Stomach smooth muscle (tissue), 2 donors: Measurements from ENCODE around the gene ST3GAL2.

Source experiments
- H3K27ac ChIP-seq: one replicate; pipeline ENCODE4 v1.7.0; 2013; ENCODE audit warnings: mild to moderate bottlenecking, low read length, inconsistent platforms
- H3K27me3 ChIP-seq, 2 donors: one replicate each; pipeline ENCODE4 v1.7.0; 2013; ENCODE audit warnings: low read length in 2 of 2; ENCODE audit not compliant: insufficient read depth in 2 of 2, control insufficient read depth in 1 of 2
- H3K36me3 ChIP-seq, 2 donors: one replicate each; pipeline ENCODE4 v1.7.0; 2013; ENCODE audit warnings: low read length in 2 of 2; ENCODE audit not compliant: control insufficient read depth in 2 of 2, insufficient read depth in 2 of 2
- H3K4me1 ChIP-seq: one replicate; pipeline ENCODE4 v1.7.0; 2013; ENCODE audit warnings: low read length; ENCODE audit not compliant: control insufficient read depth, insufficient read depth
- H3K4me3 ChIP-seq, 2 donors: one replicate each; pipeline ENCODE4 v1.7.0; 2013; ENCODE audit warnings: low read length in 2 of 2
- H3K9ac ChIP-seq, 2 donors: one replicate each; pipeline ENCODE4 v1.7.0; 2013; ENCODE audit warnings: low read length in 2 of 2, mild to moderate bottlenecking in 1 of 2
- H3K9me3 ChIP-seq, 2 donors: one replicate each; pipeline ENCODE4 v1.7.0; 2013; ENCODE audit warnings: low read length in 2 of 2; ENCODE audit not compliant: control insufficient read depth in 2 of 2
- donor health status: healthy.
- donor health status: Pancreatic carcinoma.

ST3GAL2 gene

GRCh38 chr16:70434484-70435260, 4.2 kb downstream of the ST3GAL2 start:
- Histone ChIP-seq H3K4me1 (peaks cover 63% of the 10 kb centered on the region), H3K9ac (peak overlapping the region in 1 of 2 donors; percentile 29), H3K4me3 (no peak overlapping the region), H3K27ac (no peak overlapping the region), H3K27me3 (no peaks in the 10 kb centered on the region), H3K36me3 (peaks cover 0 to 2% of the 10 kb centered on the region in 2 donors), H3K9me3 (no peaks in the 10 kb centered on the region)

GRCh38 chr16:70433458-70434103, 5.3 kb downstream of the ST3GAL2 start:
- Histone ChIP-seq H3K27me3 (no peaks in the 10 kb centered on the region), H3K27ac (peak overlapping the region; percentile 69), H3K9me3 (no peaks in the 10 kb centered on the region), H3K36me3 (peaks cover 0 to 2% of the 10 kb centered on the region in 2 donors), H3K4me1 (peaks cover 66% of the 10 kb centered on the region), H3K9ac (no peak overlapping the region), H3K4me3 (peak overlapping the region; percentile 41 to 59)

GRCh38 chr16:70432723-70433457, 6.0 kb downstream of the ST3GAL2 start:
- Histone ChIP-seq H3K4me3 (peak overlapping the region; percentile 41 to 59), H3K36me3 (peaks cover 0 to 2% of the 10 kb centered on the region in 2 donors), H3K9ac (peak overlapping the region; percentile 37 to 47), H3K27ac (peak overlapping the region; percentile 69), H3K27me3 (no peaks in the 10 kb centered on the region), H3K4me1 (peaks cover 68% of the 10 kb centered on the region), H3K9me3 (no peaks in the 10 kb centered on the region)

- H3K9me3 ChIP-seq = no peaks in the 10 kb centered on the region
- H3K27me3 ChIP-seq = no peaks in the 10 kb centered on the region
- peaks cover 67% of the 10 kb centered on the region for H3K4me1 ChIP-seq
- H3K9ac ChIP-seq = peak overlapping the region in 1 of 2 donors; percentile 29
- peak overlapping the region in 1 of 2 donors; percentile 59 for H3K4me3 ChIP-seq
- peak overlapping the region; percentile 69 for H3K27ac ChIP-seq
- peaks cover 0 to 2% of the 10 kb centered on the region in 2 donors for H3K36me3 ChIP-seq
These were observed 6.6 kb downstream of the ST3GAL2 start for GRCh38 chr16:70432356-70432722.

GRCh38 chr16:70430667-70431536, 8.0 kb downstream of the ST3GAL2 start:
- Histone ChIP-seq H3K27me3 (no peaks in the 10 kb centered on the region), H3K36me3 (peaks cover 0 to 2% of the 10 kb centered on the region in 2 donors), H3K9ac (no peak overlapping the region), H3K4me1 (peaks cover 59% of the 10 kb centered on the region), H3K9me3 (no peaks in the 10 kb centered on the region), H3K4me3 (no peak overlapping the region), H3K27ac (peak overlapping the region; percentile 24)

GRCh38 chr16:70429888-70430666, 8.8 kb downstream of the ST3GAL2 start:
- H3K27me3 ChIP-seq = no peaks in the 10 kb centered on the region
- H3K9ac ChIP-seq = no peak overlapping the region
- no peaks in the 10 kb centered on the region for H3K9me3 ChIP-seq
- peak overlapping the region; percentile 24 for H3K27ac ChIP-seq
- H3K36me3 ChIP-seq = peaks cover 0 to 2% of the 10 kb centered on the region in 2 donors
- peaks cover 59% of the 10 kb centered on the region for H3K4me1 ChIP-seq
- H3K4me3 ChIP-seq = no peak overlapping the region

GRCh38 chr16:70428178-70428998, 10.5 kb downstream of the ST3GAL2 start:
- H3K4me3 ChIP-seq = peak overlapping the region in 1 of 2 donors; percentile 49
- H3K9me3 ChIP-seq = no peaks in the 10 kb centered on the region
- H3K9ac ChIP-seq = peak overlapping the region; percentile 36 to 51
- H3K36me3 ChIP-seq = peaks cover 2 to 5% of the 10 kb centered on the region in 2 donors
- H3K4me1 ChIP-seq = peaks cover 47% of the 10 kb centered on the region
- no peaks in the 10 kb centered on the region for H3K27me3 ChIP-seq
- peak overlapping the region; percentile 64 for H3K27ac ChIP-seq

GRCh38 chr16:70427786-70428177, 11.1 kb downstream of the ST3GAL2 start:
- Histone ChIP-seq H3K4me1 (peaks cover 44% of the 10 kb centered on the region), H3K27me3 (no peaks in the 10 kb centered on the region), H3K36me3 (peaks cover 2 to 5% of the 10 kb centered on the region in 2 donors), H3K4me3 (peak overlapping the region in 1 of 2 donors; percentile 49), H3K27ac (peak overlapping the region; percentile 64), H3K9me3 (no peaks in the 10 kb centered on the region), H3K9ac (peak overlapping the region; percentile 36 to 47)

- Histone ChIP-seq H3K4me1 (peaks cover 22% of the 10 kb centered on the region), H3K4me3 (no peak overlapping the region), H3K9ac (no peak overlapping the region), H3K36me3 (peaks cover 0 to 5% of the 10 kb centered on the region in 2 donors), H3K9me3 (no peaks in the 10 kb centered on the region), H3K27me3 (no peaks in the 10 kb centered on the region), H3K27ac (no peak overlapping the region)
These were observed 16.4 kb downstream of the ST3GAL2 start for GRCh38 chr16:70422543-70422942.
